ENCODE data around the gene SLC6A18. TPM values are rescaled to one million over a fixed set of nuclear protein-coding genes. Genes with fewer than 3 reads are reported as not detected.

SLC6A18 gene, protein sequence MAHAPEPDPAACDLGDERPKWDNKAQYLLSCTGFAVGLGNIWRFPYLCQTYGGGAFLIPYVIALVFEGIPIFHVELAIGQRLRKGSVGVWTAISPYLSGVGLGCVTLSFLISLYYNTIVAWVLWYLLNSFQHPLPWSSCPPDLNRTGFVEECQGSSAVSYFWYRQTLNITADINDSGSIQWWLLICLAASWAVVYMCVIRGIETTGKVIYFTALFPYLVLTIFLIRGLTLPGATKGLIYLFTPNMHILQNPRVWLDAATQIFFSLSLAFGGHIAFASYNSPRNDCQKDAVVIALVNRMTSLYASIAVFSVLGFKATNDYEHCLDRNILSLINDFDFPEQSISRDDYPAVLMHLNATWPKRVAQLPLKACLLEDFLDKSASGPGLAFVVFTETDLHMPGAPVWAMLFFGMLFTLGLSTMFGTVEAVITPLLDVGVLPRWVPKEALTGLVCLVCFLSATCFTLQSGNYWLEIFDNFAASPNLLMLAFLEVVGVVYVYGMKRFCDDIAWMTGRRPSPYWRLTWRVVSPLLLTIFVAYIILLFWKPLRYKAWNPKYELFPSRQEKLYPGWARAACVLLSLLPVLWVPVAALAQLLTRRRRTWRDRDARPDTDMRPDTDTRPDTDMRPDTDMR
- not detected in 2 replicates for total RNA-seq

GRCh38 chr5:1225081-1225480 lies at the start of gene SLC6A18:
SLC6A18 (plus strand) TSS chr5:1225381; CDS start chr5:1225478, 97 bp downstream.

DNA sequence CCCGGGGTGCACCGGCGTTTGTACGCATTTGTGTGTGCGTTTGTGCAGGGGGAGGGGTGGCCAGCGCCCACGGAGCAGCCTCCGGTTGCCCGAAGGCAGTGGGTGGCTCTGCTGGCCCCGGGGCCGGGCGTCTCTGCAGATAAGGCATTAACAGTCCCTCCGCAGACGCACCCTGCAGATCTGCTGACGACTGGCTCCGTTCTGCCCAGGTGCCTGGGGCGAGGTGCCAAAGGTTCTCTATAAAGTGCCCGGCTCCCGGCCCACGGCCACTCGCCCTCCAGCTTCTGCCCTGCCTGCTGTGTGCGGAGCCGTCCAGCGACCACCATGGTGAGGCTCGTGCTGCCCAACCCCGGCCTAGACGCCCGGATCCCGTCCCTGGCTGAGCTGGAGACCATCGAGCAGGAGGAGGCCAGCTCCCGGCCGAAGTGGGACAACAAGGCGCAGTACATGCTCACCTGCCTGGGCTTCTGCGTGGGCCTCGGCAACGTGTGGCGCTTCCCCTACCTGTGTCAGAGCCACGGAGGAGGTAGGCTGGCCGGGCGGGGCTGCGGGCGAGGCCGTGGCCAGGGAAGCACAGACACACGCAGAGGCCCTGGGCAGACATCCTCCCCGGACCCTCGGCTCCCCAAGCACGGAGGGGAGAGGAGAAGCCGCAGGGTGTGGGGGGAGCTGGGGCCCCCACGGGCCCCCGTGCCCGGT lies 23.7 kb upstream of the SLC6A18 start, which contains the start of gene SLC6A19:
TSS of gene SLC6A19 (plus strand) at position 269 of the 699 bp plus-strand sequence. CDS start at position 325, 56 bp downstream.

DNA sequence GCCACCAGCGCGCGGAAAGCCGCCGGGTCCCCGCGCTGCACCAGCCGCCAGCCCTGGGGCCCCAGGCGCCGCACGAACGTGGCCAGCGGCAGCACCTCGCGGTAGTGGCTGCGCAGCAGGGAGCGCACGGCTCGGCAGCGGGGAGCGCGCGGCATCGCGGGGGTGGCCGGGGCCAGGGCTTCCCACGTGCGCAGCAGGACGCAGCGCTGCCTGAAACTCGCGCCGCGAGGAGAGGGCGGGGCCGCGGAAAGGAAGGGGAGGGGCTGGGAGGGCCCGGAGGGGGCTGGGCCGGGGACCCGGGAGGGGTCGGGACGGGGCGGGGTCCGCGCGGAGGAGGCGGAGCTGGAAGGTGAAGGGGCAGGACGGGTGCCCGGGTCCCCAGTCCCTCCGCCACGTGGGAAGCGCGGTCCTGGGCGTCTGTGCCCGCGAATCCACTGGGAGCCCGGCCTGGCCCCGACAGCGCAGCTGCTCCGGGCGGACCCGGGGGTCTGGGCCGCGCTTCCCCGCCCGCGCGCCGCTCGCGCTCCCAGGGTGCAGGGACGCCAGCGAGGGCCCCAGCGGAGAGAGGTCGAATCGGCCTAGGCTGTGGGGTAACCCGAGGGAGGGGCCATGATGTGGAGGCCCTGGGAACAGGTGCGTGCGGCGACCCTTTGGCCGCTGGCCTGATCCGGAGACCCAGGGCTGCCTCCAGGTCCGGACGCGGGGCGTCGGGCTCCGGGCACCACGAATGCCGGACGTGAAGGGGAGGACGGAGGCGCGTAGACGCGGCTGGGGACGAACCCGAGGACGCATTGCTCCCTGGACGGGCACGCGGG lies 69.9 kb downstream of the SLC6A18 start, which contains the start of gene TERT:
TSS of gene TERT (minus strand) at position 234 of the 815 bp plus-strand sequence. CDS start at position 155, 79 bp downstream.

Other genes starting within 250 kb of the SLC6A18 start
- 0.13 and 3.7 TPM in 2 replicates for gene NKD2, start 216.6 kb upstream of the SLC6A18 start, total RNA-seq
- gene SLC12A7, start 113.3 kb upstream of the SLC6A18 start, total RNA-seq, result 12.4 and 13.9 TPM in 2 replicates
- not detected in 2 replicates for gene SLC6A19, start 23.8 kb upstream of the SLC6A18 start, total RNA-seq
- gene TERT, start 69.7 kb downstream of the SLC6A18 start, total RNA-seq, result not detected in 2 replicates
- gene CLPTM1L, start 119.7 kb downstream of the SLC6A18 start, total RNA-seq, result 250 and 324 TPM in 2 replicates
- not detected in 2 replicates for gene SLC6A3, start 220.1 kb downstream of the SLC6A18 start, total RNA-seq

All from aortic smooth muscle cell (primary cell).